Epithelial cell of prostate (primary cell): ENCODE data around the gene ADGRF3.
"Not testable (repeated sequence)": the region's sequence is repeated elsewhere in the genome, so short reads cannot be mapped to it uniquely, and the experiment has no call there.

Experiments used
- DNase-seq: peaks from one replicate; pipeline ENCODE4 v3.0.0-alpha.2; 2011; ENCODE audit warnings: low read depth, low spot score
- H3K27ac ChIP-seq: fragments of 450-650 bp; 2 replicates; pipeline ENCODE4 v1.5.1; 2017; ENCODE audit warnings: mild to moderate bottlenecking

The ADGRF3 gene

GRCh38 chr2:26325851-26326250 lies 20.7 kb downstream of the ADGRF3 start:
- no peak overlapping the region for H3K27ac ChIP-seq
- DNase-seq: no peak

- DNase-seq: no peak
These were observed 21.7 kb downstream of the ADGRF3 start for GRCh38 chr2:26324903-26325302.

GRCh38 chr2:26324479-26324878 lies 22.1 kb downstream of the ADGRF3 start:
- not testable (repeated sequence) for H3K27ac ChIP-seq, DNase-seq

More at GRCh38 chr2:26324903-26325302, 21.7 kb downstream of the ADGRF3 start:
- no peak overlapping the region for H3K27ac ChIP-seq

GRCh38 chr2:26318950-26319349 lies 27.6 kb downstream of the ADGRF3 start:
- no peak overlapping the region for H3K27ac ChIP-seq
- DNase-seq: no peak

GRCh38 chr2:26317377-26318105 lies 29.0 kb downstream of the ADGRF3 start:
- no peak for DNase-seq

GRCh38 chr2:26316845-26317244 lies 29.7 kb downstream of the ADGRF3 start:
- DNase-seq: no peak

More at GRCh38 chr2:26317377-26318105, 29.0 kb downstream of the ADGRF3 start:
- no peak overlapping the region for H3K27ac ChIP-seq

GRCh38 chr2:26316041-26316440 lies 30.5 kb downstream of the ADGRF3 start:
- DNase-seq: no peak
- H3K27ac ChIP-seq: no peak overlapping the region

More at GRCh38 chr2:26316845-26317244, 29.7 kb downstream of the ADGRF3 start:
- no peak overlapping the region for H3K27ac ChIP-seq

GRCh38 chr2:26314243-26314642 lies 32.3 kb downstream of the ADGRF3 start:
- no peak overlapping the region for H3K27ac ChIP-seq
- DNase-seq: no peak

GRCh38 chr2:26313446-26313845 lies 33.1 kb downstream of the ADGRF3 start:
- DNase-seq: no peak
- H3K27ac ChIP-seq: no peak overlapping the region

- no peak for DNase-seq
- H3K27ac ChIP-seq: no peak overlapping the region
These were observed 34.1 kb downstream of the ADGRF3 start for GRCh38 chr2:26312471-26312870.

- DNase-seq: no peak
- H3K27ac ChIP-seq: no peak overlapping the region
These were observed 36.7 kb downstream of the ADGRF3 start for GRCh38 chr2:26309921-26310320.

GRCh38 chr2:26305540-26305939 lies 41.0 kb downstream of the ADGRF3 start:
- no peak for DNase-seq
- H3K27ac ChIP-seq: peak overlapping the region; percentile 6

- peak overlapping the region; percentile 6 for H3K27ac ChIP-seq
- DNase-seq: not testable (repeated sequence)
These were observed 41.5 kb downstream of the ADGRF3 start for GRCh38 chr2:26305094-26305493.

- peak overlapping the region; percentile 53 for H3K27ac ChIP-seq
- DNase-seq: no peak
These were observed 43.7 kb downstream of the ADGRF3 start for GRCh38 chr2:26302846-26303245.

GRCh38 chr2:26300234-26300925 lies 46.2 kb downstream of the ADGRF3 start:
- no peak for DNase-seq
- H3K27ac ChIP-seq: peak overlapping the region; percentile 85

- no peak for DNase-seq
These were observed 47.0 kb downstream of the ADGRF3 start for GRCh38 chr2:26299471-26300101.

GRCh38 chr2:26298638-26299393 lies 47.8 kb downstream of the ADGRF3 start:
- no peak for DNase-seq
- peak overlapping the region; percentile 85 for H3K27ac ChIP-seq

More at GRCh38 chr2:26299471-26300101, 47.0 kb downstream of the ADGRF3 start:
- H3K27ac ChIP-seq: peak overlapping the region; percentile 85

GRCh38 chr2:26298286-26298637 lies 48.3 kb downstream of the ADGRF3 start:
- no peak for DNase-seq
- H3K27ac ChIP-seq: peak overlapping the region; percentile 85

GRCh38 chr2:26297061-26297460 lies 49.5 kb downstream of the ADGRF3 start:
- DNase-seq: no peak

GRCh38 chr2:26295511-26295910 lies 51.1 kb downstream of the ADGRF3 start:
- no peak overlapping the region for H3K27ac ChIP-seq
- no peak for DNase-seq

More at GRCh38 chr2:26297061-26297460, 49.5 kb downstream of the ADGRF3 start:
- H3K27ac ChIP-seq: no peak overlapping the region
